Thoracic aorta (tissue), 2 donors: Measurements from ENCODE around the gene PSMD5. TPM values are rescaled to one million over a fixed set of nuclear protein-coding genes. Genes with fewer than 3 reads are reported as not detected.
A peak's percentile ranks its signal among the peaks of the same experiment; 100 is the strongest.

Experiments used
- ATAC-seq: fragments of 150-250 bp; one replicate; pipeline ENCODE4 v1.8.0; 2017; ENCODE audit warnings: low read depth; ENCODE audit not compliant: insufficient number of reproducible peaks, low FRiP score
- DNase-seq: peaks from one replicate; pipeline ENCODE4 v3.0.0-alpha.2; 2020; ENCODE audit warnings: low spot score
- H3K27ac ChIP-seq, 2 donors: fragments of 200-600 bp; sonication (generic); 1 replicate in 1 of 2; 2 replicates in 1 of 2; pipeline ENCODE4 v1.5.1; 2016; ENCODE audit warnings: mild to moderate bottlenecking in 2 of 2, moderate library complexity in 2 of 2
- H3K27me3 ChIP-seq: fragments of 200-600 bp; sonication (generic); replicated peaks from 2 replicates; pipeline ENCODE4 v1.6.0; 2016; ENCODE audit warnings: mild to moderate bottlenecking; ENCODE audit not compliant: insufficient read depth
- H3K36me3 ChIP-seq: fragments of 200-600 bp; sonication (generic); one replicate; pipeline ENCODE4 v1.5.1; 2016
- H3K4me1 ChIP-seq, 2 donors: fragments of 200-600 bp; sonication (generic); 1 replicate in 1 of 2; 2 replicates in 1 of 2; pipeline versions ENCODE4 v1.5.1 to v1.6.0; 2016; ENCODE audit warnings: low read depth in 2 of 2, mild to moderate bottlenecking in 1 of 2; ENCODE audit not compliant: control insufficient read depth in 1 of 2
- H3K4me3 ChIP-seq: fragments of 200-600 bp; sonication (generic); 2 replicates; pipeline ENCODE4 v1.5.1; 2016; ENCODE audit warnings: mild to moderate bottlenecking
- H3K9me3 ChIP-seq: fragments of 200-600 bp; sonication (generic); 2 replicates; pipeline ENCODE4 v1.5.1; 2016
- CTCF ChIP-seq: fragments of 200-600 bp; sonication (generic); IDR thresholded peaks from one replicate; pipeline ENCODE4 v1.5.1; 2019; ENCODE audit warnings: antibody characterized with exemption
- total RNA-seq, 2 donors: library from RNA; depleted of rRNA; stranded (reverse); fragments of >200 nt; gene quantifications; one replicate each; pipeline versions ENCODE4 v1.1.0 to v1.2.3, GENCODE V29; 2016

PSMD5 gene
- 10 to 100 TPM; 19.4 to 55.7 TPM for total RNA-seq

GRCh38 chr9:120842685-120843485, at the start of gene PSMD5:
Gene PSMD5, minus strand, starts transcription at chr9:120842922. Its CDS starts 13 bp downstream, at chr9:120842909.
- DNase-seq (peak; percentile 98), ATAC-seq (peak; percentile 98)
- Histone ChIP-seq H3K4me3 (peak within 1 kb of the TSS; percentile 98), H3K36me3 (no peaks in the 10 kb centered on the region), H3K4me1 (peaks cover 10 to 36% of the 10 kb centered on the region in 2 donors), H3K9me3 (no peaks in the 10 kb centered on the region), H3K27me3 (no peaks in the 10 kb centered on the region), H3K27ac (peak within 1 kb of the TSS; percentile 94 to 95)
- no peak for TF ChIP-seq CTCF

- ATAC-seq (no peak), DNase-seq (no peak)
- peaks cover 10 to 69% of the 10 kb centered on the region in 2 donors for H3K4me1 ChIP-seq
- H3K27ac ChIP-seq, result peak overlapping the region; percentile 89 to 91
- no peaks in the 10 kb centered on the region for H3K27me3 ChIP-seq
- H3K4me3 ChIP-seq, result no peak overlapping the region
- no peak for TF ChIP-seq CTCF
- no peaks in the 10 kb centered on the region for H3K36me3 ChIP-seq
- no peaks in the 10 kb centered on the region for H3K9me3 ChIP-seq
Measured at GRCh38 chr9:120891884-120892747, 49.4 kb upstream of the PSMD5 start.

GRCh38 chr9:120891245-120891883, 48.6 kb upstream of the PSMD5 start:
- H3K27me3 ChIP-seq, result no peaks in the 10 kb centered on the region
- no peak overlapping the region for H3K4me3 ChIP-seq
- no peaks in the 10 kb centered on the region for H3K36me3 ChIP-seq
- peak overlapping the region; percentile 89 to 91 for H3K27ac ChIP-seq
- ATAC-seq (no peak), DNase-seq (no peak)
- H3K9me3 ChIP-seq, result no peaks in the 10 kb centered on the region
- TF ChIP-seq CTCF, result no peak
- H3K4me1 ChIP-seq, result peaks cover 5 to 62% of the 10 kb centered on the region in 2 donors

- H3K36me3 ChIP-seq, result no peaks in the 10 kb centered on the region
- H3K4me1 ChIP-seq, result peaks cover 5 to 58% of the 10 kb centered on the region in 2 donors
Measured at GRCh38 chr9:120890320-120891244, 47.9 kb upstream of the PSMD5 start.

More at GRCh38 chr9:120890320-120891244, 47.9 kb upstream of the PSMD5 start:
- TF ChIP-seq CTCF, result no peak
- no peaks in the 10 kb centered on the region for H3K27me3 ChIP-seq
- DNase-seq (no peak), ATAC-seq (no peak)
- H3K4me3 ChIP-seq, result no peak overlapping the region
- peak overlapping the region; percentile 89 to 91 for H3K27ac ChIP-seq
- no peaks in the 10 kb centered on the region for H3K9me3 ChIP-seq
